ENCODE data around the gene SNRPE. TPM values are rescaled to one million over a fixed set of nuclear protein-coding genes. Genes with fewer than 3 reads are reported as not detected.

The SNRPE gene
- total RNA-seq, 1 donor from 2014 or later, result 430 TPM

DNA sequence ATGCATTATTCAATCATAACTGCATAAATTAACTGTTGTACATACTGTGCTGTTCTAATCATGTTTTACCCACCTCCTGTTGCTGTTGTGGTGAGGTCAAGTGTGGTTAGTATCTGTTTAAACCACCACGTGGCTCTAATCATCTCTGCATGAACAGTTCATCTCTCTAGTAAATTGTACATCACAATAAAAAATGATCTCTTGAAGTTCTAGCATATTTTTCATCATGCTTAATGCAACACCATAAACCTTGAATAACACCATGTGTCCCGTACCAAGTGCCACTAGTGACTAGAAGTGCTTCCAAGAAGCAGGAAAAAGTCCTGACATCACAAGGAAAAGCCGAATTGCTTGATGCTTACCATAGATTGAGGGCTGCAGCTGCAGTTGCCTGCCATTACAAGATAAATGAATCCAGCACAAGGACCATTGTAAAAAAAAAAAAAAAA is 51.7 kb downstream of the SNRPE start:
- H3K27ac Mint-ChIP-seq, result no peak overlapping the region
- Histone ChIP-seq H3K9me3 (ENCODE audit: low read depth) (no peaks in the 10 kb centered on the region), H3K36me3 (no peaks in the 10 kb centered on the region), H3K27ac (no peak overlapping the region), H3K4me1 (no peaks in the 10 kb centered on the region), H3K4me2 (no peak overlapping the region), H3K79me2 (ENCODE audit: low read depth) (no peaks in the 10 kb centered on the region), H4K20me1 (ENCODE audit: low read depth) (no peaks in the 10 kb centered on the region), H2AFZ (replicated peaks) (no peak overlapping the region), H3K9ac (no peak overlapping the region), H3K27me3 (no peaks in the 10 kb centered on the region), H3F3A (ENCODE audit: low read depth) (no peaks in the 10 kb centered on the region), H3K4me3 (no peak overlapping the region)
- peaks cover 10% of the 10 kb centered on the region for H3K9me3 Mint-ChIP-seq
- peaks cover 2% of the 10 kb centered on the region for H3K27me3 Mint-ChIP-seq (ENCODE audit: insufficient read depth, low read depth)
- TF ChIP-seq, protein P1, sequence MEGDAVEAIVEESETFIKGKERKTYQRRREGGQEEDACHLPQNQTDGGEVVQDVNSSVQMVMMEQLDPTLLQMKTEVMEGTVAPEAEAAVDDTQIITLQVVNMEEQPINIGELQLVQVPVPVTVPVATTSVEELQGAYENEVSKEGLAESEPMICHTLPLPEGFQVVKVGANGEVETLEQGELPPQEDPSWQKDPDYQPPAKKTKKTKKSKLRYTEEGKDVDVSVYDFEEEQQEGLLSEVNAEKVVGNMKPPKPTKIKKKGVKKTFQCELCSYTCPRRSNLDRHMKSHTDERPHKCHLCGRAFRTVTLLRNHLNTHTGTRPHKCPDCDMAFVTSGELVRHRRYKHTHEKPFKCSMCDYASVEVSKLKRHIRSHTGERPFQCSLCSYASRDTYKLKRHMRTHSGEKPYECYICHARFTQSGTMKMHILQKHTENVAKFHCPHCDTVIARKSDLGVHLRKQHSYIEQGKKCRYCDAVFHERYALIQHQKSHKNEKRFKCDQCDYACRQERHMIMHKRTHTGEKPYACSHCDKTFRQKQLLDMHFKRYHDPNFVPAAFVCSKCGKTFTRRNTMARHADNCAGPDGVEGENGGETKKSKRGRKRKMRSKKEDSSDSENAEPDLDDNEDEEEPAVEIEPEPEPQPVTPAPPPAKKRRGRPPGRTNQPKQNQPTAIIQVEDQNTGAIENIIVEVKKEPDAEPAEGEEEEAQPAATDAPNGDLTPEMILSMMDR (IDR thresholded peaks at IDR 0.05), result no peak
- no peak for TF ChIP-seq EZH2 (IDR thresholded peaks at IDR 0.05)
- TF ChIP-seq EZH2phosphoT487 (IDR thresholded peaks at IDR 0.05), result no peak
- H3K36me3 Mint-ChIP-seq, result no peaks in the 10 kb centered on the region
- H3K4me1 Mint-ChIP-seq, result no peaks in the 10 kb centered on the region
- H3K4me3 Mint-ChIP-seq, result no peak overlapping the region
- no peak for DNase-seq (ENCODE audit: low spot score)

DNA sequence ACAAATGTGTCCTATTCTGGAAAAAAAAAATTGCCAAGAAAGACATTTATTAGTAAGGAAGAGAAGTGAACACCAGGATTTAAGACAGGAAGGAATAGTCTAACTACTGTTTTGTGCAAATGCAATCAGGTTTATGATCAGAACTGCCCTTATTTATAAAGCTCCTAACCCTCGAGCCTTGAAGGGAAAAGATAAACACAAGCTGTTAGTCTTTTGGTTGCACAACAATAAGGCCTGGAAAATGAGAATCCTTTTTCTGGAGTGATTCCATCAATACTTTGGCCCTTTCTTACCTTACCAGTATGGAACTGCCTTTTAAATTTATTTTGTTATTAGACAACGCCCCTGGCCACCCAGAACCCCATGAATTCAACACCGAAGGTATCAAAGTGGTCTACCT is 52.9 kb downstream of the SNRPE start:
- no peaks in the 10 kb centered on the region for H3K79me2 ChIP-seq (ENCODE audit: low read depth)
- H3F3A ChIP-seq (ENCODE audit: low read depth), result no peaks in the 10 kb centered on the region
- H3K27ac ChIP-seq, result no peak overlapping the region
- Mint-ChIP-seq H3K27me3 (ENCODE audit: insufficient read depth, low read depth) (no peaks in the 10 kb centered on the region), H3K4me3 (no peak overlapping the region), H3K9me3 (peaks cover 10% of the 10 kb centered on the region), H3K36me3 (no peaks in the 10 kb centered on the region), H3K27ac (no peak overlapping the region), H3K4me1 (no peaks in the 10 kb centered on the region)
- H2AFZ ChIP-seq (replicated peaks), result no peak overlapping the region
- no peak for TF ChIP-seq EZH2 (IDR thresholded peaks at IDR 0.05)
- TF ChIP-seq, protein P1 (IDR thresholded peaks at IDR 0.05), result no peak
- no peak for TF ChIP-seq EZH2phosphoT487 (IDR thresholded peaks at IDR 0.05)
- H3K9ac ChIP-seq, result no peak overlapping the region
- DNase-seq (ENCODE audit: low spot score), result no peak
- H3K4me2 ChIP-seq, result no peak overlapping the region
- no peaks in the 10 kb centered on the region for H3K27me3 ChIP-seq
- H3K4me1 ChIP-seq, result no peaks in the 10 kb centered on the region
- H3K36me3 ChIP-seq, result no peaks in the 10 kb centered on the region
- H3K9me3 ChIP-seq (ENCODE audit: low read depth), result no peaks in the 10 kb centered on the region
- H4K20me1 ChIP-seq (ENCODE audit: low read depth), result no peaks in the 10 kb centered on the region
- H3K4me3 ChIP-seq, result no peak overlapping the region

DNA sequence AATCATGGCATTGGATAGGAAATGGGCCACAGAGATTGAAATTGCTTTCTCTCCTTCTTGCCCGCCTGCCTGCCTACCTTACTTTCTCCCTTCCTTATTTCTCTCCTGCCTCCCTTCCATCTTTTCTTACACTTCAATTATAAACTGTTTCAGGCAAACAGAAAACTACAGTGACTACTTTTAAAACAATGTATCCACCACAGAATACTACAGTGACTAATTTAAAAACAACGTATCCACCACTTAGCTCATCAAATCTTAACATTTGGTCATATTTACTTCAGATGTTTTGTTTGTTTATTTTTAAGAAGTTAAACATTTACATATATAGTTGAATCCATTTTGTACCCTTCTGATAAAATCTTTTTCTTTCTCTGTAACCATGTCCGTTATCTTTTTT is 54.4 kb downstream of the SNRPE start:
- no peak for DNase-seq (ENCODE audit: low spot score)
- Mint-ChIP-seq H3K27ac (no peak overlapping the region), H3K4me3 (no peak overlapping the region), H3K4me1 (no peaks in the 10 kb centered on the region), H3K9me3 (peaks cover 10% of the 10 kb centered on the region), H3K27me3 (ENCODE audit: insufficient read depth, low read depth) (no peaks in the 10 kb centered on the region), H3K36me3 (no peaks in the 10 kb centered on the region)
- no peaks in the 10 kb centered on the region for H3F3A ChIP-seq (ENCODE audit: low read depth)
- H3K27ac ChIP-seq, result no peak overlapping the region
- H3K9ac ChIP-seq, result no peak overlapping the region
- no peak overlapping the region for H3K4me2 ChIP-seq
- H3K36me3 ChIP-seq, result no peaks in the 10 kb centered on the region
- H3K9me3 ChIP-seq (ENCODE audit: low read depth), result no peaks in the 10 kb centered on the region
- H3K4me3 ChIP-seq, result no peak overlapping the region
- TF ChIP-seq EZH2 (IDR thresholded peaks at IDR 0.05) (no peak), EZH2phosphoT487 (IDR thresholded peaks at IDR 0.05) (no peak)
- TF ChIP-seq, protein P1 (IDR thresholded peaks at IDR 0.05), result no peak
- no peaks in the 10 kb centered on the region for H3K27me3 ChIP-seq
- no peaks in the 10 kb centered on the region for H3K4me1 ChIP-seq
- no peak overlapping the region for H2AFZ ChIP-seq (replicated peaks)
- no peaks in the 10 kb centered on the region for H3K79me2 ChIP-seq (ENCODE audit: low read depth)
- no peaks in the 10 kb centered on the region for H4K20me1 ChIP-seq (ENCODE audit: low read depth)
